HG03095 (cell line): ENCODE data around the gene SON.
A peak's percentile ranks its signal among the peaks of the same experiment; 100 is the strongest.

Source experiments
- ATAC-seq: cut with Tn5 transposase; IDR thresholded peaks from one replicate; pipeline ENCODE4 v1.9.1; 2021; ENCODE audit warnings: moderate library complexity; ENCODE audit not compliant: unreplicated experiment

SON gene

GRCh38 chr21:33541756-33542639 lies 840 bp upstream of the SON start, which contains the start of gene GART:
Gene GART (minus strand): TSS chr21:33542117. CDS start chr21:33539315, 2,802 bp downstream.
- peak; percentile 53 for ATAC-seq

DNA sequence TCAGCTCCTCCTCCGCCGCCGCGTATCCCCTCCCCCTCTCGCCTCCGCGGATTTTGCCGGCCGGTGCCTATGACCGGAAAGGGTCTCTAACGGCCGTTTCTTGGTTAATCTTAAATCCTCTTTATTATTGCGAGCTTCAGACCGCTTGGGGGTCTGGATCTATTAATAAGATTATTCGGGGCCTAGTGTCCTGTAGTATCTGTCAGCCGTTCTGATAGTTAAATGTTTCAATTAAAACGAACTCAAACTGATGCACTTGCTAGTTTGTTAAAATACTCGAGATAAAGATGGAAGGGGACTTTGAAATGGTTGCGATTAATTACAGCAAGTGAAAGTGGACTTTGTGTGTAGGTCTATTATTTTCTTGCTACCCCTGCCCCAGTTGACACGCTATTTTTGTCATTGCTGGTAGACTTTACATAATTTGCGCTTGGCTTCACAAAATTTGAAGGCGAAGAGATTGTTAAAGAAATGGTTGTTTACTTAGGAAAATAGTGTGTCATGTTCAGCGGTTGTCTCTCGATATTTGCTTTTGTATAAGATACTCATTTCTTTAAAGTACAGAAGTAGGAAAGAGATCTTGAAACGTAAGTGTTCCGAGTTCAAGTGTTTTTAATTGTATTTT lies 779 bp downstream of the SON start:
- ATAC-seq = peak; percentile 13

DNA sequence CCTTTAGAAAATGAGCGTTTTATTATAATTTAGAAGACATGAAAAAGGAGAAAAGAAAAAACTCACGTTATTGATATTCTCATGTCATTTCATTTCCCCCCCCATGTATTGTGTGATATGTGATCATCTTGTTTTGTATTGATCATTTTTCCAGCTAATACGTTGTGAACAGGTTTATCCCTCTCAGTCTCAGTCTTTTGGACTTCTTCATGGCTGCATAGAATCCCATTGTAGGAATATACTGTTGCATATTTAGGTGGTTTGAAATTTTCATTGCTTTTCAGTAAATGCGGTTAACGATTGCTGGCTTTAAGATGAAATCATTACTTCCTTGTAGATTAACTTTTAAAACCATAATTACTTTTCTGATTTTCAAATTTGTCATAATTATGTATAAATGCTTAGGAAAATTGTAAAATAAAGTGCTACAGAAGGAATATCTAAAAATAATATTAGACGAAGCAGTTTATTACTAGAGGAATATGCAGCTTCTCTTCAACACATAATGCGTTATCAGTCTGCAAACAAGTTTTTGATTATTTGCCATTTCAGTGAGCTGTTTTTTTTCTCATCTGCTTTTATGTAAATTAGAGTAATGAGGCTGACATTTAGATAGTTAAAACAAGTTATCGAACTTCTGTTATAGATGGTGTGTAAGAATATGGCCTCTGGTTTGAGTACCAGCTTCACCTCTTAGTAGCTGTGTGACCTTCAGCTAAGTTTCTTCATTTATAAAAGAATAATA lies 1.8 kb downstream of the SON start:
- no peak for ATAC-seq

- no peak for ATAC-seq
Measured at GRCh38 chr21:33546086-33546485, 3.2 kb downstream of the SON start.

GRCh38 chr21:33549848-33550771 lies 7.3 kb downstream of the SON start:
- ATAC-seq = no peak

DNA sequence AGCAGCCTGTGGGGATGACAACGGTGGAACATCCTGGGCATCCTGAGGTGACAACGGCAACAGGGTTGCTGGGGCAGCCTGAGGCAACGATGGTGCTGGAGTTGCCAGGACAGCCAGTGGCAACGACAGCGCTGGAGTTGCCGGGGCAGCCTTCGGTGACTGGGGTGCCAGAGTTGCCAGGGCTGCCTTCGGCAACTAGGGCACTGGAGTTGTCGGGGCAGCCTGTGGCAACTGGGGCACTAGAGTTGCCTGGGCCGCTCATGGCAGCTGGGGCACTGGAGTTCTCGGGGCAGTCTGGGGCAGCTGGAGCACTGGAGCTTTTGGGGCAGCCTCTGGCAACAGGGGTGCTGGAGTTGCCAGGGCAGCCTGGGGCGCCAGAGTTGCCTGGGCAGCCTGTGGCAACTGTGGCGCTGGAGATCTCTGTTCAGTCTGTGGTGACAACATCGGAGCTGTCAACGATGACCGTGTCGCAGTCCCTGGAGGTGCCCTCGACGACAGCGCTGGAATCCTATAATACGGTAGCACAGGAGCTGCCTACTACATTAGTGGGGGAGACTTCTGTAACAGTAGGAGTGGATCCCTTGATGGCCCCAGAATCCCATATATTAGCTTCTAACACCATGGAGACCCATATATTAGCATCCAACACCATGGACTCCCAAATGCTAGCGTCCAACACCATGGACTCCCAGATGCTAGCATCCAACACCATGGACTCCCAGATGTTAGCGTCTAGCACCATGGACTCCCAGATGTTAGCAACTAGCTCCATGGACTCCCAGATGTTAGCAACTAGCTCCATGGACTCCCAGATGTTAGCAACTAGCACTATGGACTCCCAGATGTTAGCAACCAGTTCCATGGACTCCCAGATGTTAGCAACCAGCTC lies 8.2 kb downstream of the SON start:
- ATAC-seq = no peak

DNA sequence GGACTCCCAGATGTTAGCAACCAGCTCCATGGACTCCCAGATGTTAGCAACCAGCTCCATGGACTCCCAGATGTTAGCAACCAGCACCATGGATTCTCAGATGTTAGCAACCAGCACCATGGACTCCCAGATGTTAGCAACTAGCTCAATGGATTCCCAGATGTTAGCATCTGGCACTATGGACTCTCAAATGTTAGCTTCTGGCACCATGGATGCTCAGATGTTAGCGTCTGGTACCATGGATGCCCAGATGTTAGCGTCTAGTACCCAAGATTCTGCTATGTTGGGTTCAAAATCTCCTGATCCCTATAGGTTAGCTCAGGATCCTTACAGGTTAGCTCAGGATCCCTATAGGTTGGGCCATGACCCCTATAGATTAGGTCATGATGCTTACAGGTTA lies 8.8 kb downstream of the SON start:
- ATAC-seq = no peak

GRCh38 chr21:33552093-33552998 lies 9.5 kb downstream of the SON start:
- no peak for ATAC-seq

- no peak for ATAC-seq
Measured at GRCh38 chr21:33552999-33553598, 10.3 kb downstream of the SON start.

- no peak for ATAC-seq
Measured at GRCh38 chr21:33554236-33554981, 11.6 kb downstream of the SON start.

DNA sequence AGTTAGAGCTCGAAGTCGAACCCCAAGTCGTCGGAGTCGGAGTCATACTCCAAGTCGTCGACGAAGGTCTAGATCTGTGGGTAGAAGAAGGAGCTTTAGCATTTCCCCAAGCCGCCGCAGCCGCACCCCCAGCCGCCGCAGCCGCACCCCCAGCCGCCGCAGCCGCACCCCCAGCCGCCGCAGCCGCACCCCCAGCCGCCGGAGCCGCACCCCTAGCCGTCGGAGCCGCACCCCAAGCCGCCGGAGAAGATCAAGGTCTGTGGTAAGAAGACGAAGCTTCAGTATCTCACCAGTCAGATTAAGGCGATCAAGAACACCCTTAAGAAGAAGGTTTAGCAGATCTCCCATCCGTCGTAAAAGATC lies 12.1 kb downstream of the SON start:
- no peak for ATAC-seq

- ATAC-seq = no peak
Measured at GRCh38 chr21:33557447-33557846, 14.6 kb downstream of the SON start.

GRCh38 chr21:33558777-33559421 lies 16.1 kb downstream of the SON start:
- no peak for ATAC-seq

DNA sequence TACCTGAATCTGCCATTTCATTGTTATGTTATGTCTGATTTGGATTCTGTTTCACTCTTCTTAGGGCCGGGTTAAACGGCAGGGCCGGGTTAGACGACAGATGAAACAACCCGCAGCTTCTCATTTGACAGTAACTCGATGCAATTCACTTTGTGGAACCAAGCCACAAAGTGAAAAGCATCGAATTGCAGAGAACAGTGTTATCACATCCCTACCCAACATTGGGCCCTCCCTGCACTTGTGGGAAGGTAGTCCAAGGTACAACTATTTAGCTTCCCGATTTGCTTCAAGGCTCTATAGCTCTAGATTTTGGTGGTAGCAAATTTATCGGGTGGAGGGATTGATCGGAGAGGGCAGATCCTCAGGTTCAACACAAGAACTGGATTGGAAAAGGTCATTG lies 17.0 kb downstream of the SON start:
- ATAC-seq = no peak

- no peak for ATAC-seq
Measured at GRCh38 chr21:33560965-33561364, 18.1 kb downstream of the SON start.

DNA sequence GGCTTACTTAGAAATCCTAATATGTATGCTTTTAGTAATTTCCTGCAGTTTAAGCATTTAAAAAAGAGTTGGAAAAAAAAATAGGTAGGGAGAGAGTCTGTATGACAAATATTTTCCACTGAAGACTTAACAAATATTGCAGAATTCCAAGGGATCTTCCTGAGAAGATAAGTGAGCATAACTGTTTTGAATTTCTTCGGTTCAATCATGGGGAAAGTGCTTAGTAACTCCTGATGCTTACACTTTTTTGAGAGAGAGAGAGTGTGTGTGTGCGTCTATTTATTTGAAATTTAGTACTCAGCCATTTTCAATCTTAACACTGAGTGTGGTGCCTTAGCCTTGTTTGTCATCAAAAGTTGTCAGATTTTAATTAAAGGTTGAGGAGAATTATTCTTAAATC lies 18.5 kb downstream of the SON start:
- ATAC-seq = no peak

- ATAC-seq = no peak
Measured at GRCh38 chr21:33562389-33562788, 19.6 kb downstream of the SON start.
